GM11168 (cell line): Measurements from ENCODE around the gene TEX35.
"Not testable (repeated sequence)": the region's sequence is repeated elsewhere in the genome, so short reads cannot be mapped to it uniquely, and the experiment has no call there.

Experiments used
- in situ Hi-C: fragments of 300-500 bp; cut with MboI; formaldehyde crosslinking; loops from one replicate; pipeline ENCODE4 v1.12.0; 2022; ENCODE audit warnings: low sequenced_read_pairs; ENCODE audit not compliant: unreplicated experiment

The TEX35 gene

GRCh38 chr1:178537382-178538090 is 24.6 kb downstream of the TEX35 start:
- in situ Hi-C loops, result loop anchor here (25.0 kb wide), 2 partner anchors 200 to 825 kb away; partner anchors contain the start of genes AXDND1 and RALGPS2

GRCh38 chr1:178538192-178538916 is 25.4 kb downstream of the TEX35 start:
- in situ Hi-C loops, result loop anchor here (25.0 kb wide), 2 partner anchors 199 to 824 kb away; partner anchors contain the start of genes AXDND1 and RALGPS2

GRCh38 chr1:178539291-178539690 is 26.4 kb downstream of the TEX35 start:
- in situ Hi-C loops, result loop anchor here (25.0 kb wide), 2 partner anchors 198 to 823 kb away; partner anchors contain the start of genes AXDND1 and RALGPS2

GRCh38 chr1:178540204-178540603 is 27.3 kb downstream of the TEX35 start:
- in situ Hi-C loops, result loop anchor here (25.0 kb wide), 2 partner anchors 197 to 822 kb away; partner anchors contain the start of genes AXDND1 and RALGPS2

- in situ Hi-C loops, result loop anchor here (25.0 kb wide), 2 partner anchors 197 to 822 kb away; partner anchors contain the start of genes AXDND1 and RALGPS2
Measured at GRCh38 chr1:178540646-178541045, 27.7 kb downstream of the TEX35 start.

GRCh38 chr1:178541379-178541778 is 28.5 kb downstream of the TEX35 start:
- in situ Hi-C loops, result loop anchor here (25.0 kb wide), 2 partner anchors 196 to 821 kb away; partner anchors contain the start of genes AXDND1 and RALGPS2

- in situ Hi-C loops, result loop anchor here (25.0 kb wide), 2 partner anchors 195 to 820 kb away; partner anchors contain the start of genes AXDND1 and RALGPS2
Measured at GRCh38 chr1:178541829-178542553, 29.1 kb downstream of the TEX35 start.

- in situ Hi-C loops, result loop anchor here (25.0 kb wide), 2 partner anchors 195 to 820 kb away; partner anchors contain the start of genes AXDND1 and RALGPS2
Measured at GRCh38 chr1:178542554-178543289, 29.8 kb downstream of the TEX35 start.

GRCh38 chr1:178543290-178543607 is 30.3 kb downstream of the TEX35 start:
- in situ Hi-C loops, result loop anchor here (25.0 kb wide), 2 partner anchors 194 to 819 kb away; partner anchors contain the start of genes AXDND1 and RALGPS2

GRCh38 chr1:178544531-178544930 is 31.6 kb downstream of the TEX35 start:
- in situ Hi-C loops, result loop anchor here (25.0 kb wide), 2 partner anchors 193 to 818 kb away; partner anchors contain the start of genes AXDND1 and RALGPS2

GRCh38 chr1:178548108-178548507 is 35.2 kb downstream of the TEX35 start:
- in situ Hi-C loops, result loop anchor here (25.0 kb wide), 2 partner anchors 189 to 814 kb away; partner anchors contain the start of genes AXDND1 and RALGPS2

GRCh38 chr1:178551307-178551706 is 38.4 kb downstream of the TEX35 start:
- in situ Hi-C loops, result no loop called here

- in situ Hi-C loops, result no loop called here
Measured at GRCh38 chr1:178551940-178552339, 39.0 kb downstream of the TEX35 start.

- in situ Hi-C loops, result no loop called here
Measured at GRCh38 chr1:178552856-178553255, 39.9 kb downstream of the TEX35 start.

- in situ Hi-C loops, result not testable (repeated sequence)
Measured at GRCh38 chr1:178554351-178554750, 41.4 kb downstream of the TEX35 start.

GRCh38 chr1:178555613-178556012 is 42.7 kb downstream of the TEX35 start:
- in situ Hi-C loops, result not testable (repeated sequence)

GRCh38 chr1:178558816-178559215 is 45.9 kb downstream of the TEX35 start:
- in situ Hi-C loops, result not testable (repeated sequence)

- in situ Hi-C loops, result no loop called here
Measured at GRCh38 chr1:178560871-178561376, 48.0 kb downstream of the TEX35 start.
